HG03439 (cell line): ENCODE results near the gene NEU2.
"Not testable (repeated sequence)": the region's sequence is repeated elsewhere in the genome, so short reads cannot be mapped to it uniquely, and the experiment has no call there.

Experiments used
- ATAC-seq: cut with Tn5 transposase; IDR thresholded peaks from one replicate; pipeline ENCODE4 v1.9.1; 2021; ENCODE audit warnings: mild to moderate bottlenecking, moderate library complexity; ENCODE audit not compliant: unreplicated experiment

Gene NEU2

GRCh38 chr2:233033672-233034071, 1.2 kb downstream of the NEU2 start:
- no peak for ATAC-seq

- no peak for ATAC-seq
Observed at GRCh38 chr2:233034091-233034882, 1.8 kb downstream of the NEU2 start.

GRCh38 chr2:233035426-233036161, 3.1 kb downstream of the NEU2 start:
- ATAC-seq: no peak

- ATAC-seq: no peak
Observed at GRCh38 chr2:233036162-233036838, 3.8 kb downstream of the NEU2 start.

DNA sequence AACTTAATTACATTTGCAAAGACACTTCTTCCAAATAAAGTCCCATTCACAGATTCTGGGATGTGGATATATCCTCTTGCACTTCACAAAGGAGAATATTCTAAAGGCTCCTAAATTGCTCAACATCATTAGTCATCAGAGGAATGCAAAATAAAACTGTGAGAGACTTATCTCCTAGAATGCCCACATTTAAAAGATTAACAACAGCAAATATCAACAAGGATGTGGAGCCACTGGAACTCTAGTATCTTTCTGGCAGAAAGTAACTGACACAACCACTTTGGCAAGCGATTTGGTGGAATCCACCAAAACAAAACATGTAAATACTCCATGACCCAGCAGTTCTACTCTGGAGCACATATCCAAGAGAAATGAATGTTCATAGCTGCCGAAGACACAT, 4.6 kb downstream of the NEU2 start:
- ATAC-seq: no peak

- no peak for ATAC-seq
Observed at GRCh38 chr2:233039212-233039845, 6.9 kb downstream of the NEU2 start.

DNA sequence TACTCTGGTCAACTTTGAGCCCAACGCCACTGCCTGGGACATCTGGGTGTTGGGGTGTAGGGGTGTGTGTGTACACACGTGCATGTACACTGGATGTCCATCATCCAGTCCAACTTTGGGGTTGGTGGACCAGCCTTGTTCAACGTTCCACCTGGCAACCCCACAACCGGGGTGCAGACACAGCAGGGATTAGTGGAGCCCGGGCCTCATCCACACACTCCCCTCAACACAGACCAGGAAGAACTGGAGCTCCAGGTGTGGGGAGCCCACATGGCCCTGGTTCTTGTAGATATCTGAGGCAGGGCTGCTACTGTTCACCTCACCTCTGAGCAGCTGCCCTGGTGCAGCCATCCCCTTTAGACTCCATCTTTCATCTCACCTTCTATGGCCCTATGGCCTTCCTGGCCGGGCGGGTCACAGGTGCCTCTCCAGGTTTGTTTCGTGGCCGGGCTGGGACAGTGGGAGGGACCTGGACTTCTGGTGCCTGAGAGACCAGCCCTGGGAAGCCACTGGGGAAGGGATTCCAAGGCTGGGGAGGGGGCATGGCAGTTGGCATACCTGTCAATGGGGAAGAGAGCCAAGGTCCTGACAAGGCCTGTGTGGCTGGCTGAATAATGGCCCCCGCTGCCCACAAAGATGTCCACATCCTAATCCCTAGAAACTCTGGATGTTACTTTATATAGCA, 7.5 kb downstream of the NEU2 start:
- no peak for ATAC-seq

GRCh38 chr2:233040571-233040970, 8.1 kb downstream of the NEU2 start:
- no peak for ATAC-seq

DNA sequence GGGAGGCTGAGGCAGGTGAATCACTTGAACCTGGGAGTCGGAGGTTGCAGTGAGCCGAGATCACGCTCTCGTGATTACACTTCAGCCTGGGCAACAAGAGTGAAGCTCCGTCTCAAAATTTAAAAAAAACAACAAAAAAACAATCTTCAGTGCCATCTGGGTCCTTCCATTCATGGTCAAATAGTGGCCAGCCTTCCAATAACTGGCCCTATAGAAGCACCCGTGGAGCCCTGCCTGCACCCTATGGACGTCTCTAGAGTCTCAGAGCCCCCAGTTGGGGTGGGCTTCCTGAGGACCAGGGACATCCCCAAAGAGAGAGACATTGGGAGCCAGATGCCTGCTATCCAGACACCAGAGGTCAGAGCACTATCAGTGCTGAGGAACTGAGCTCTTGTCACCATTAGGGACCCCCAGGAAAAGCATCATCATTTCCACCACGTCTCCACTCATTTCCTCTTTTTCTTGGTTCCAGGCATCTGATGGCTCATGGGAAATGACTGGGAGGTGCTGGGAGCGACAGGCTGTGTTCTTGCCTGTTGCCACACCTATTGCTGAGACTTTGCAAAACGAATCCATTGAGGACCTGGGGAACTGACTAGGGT, 9.4 kb downstream of the NEU2 start:
- ATAC-seq: no peak

GRCh38 chr2:233042549-233042948, 10.1 kb downstream of the NEU2 start:
- ATAC-seq: no peak

DNA sequence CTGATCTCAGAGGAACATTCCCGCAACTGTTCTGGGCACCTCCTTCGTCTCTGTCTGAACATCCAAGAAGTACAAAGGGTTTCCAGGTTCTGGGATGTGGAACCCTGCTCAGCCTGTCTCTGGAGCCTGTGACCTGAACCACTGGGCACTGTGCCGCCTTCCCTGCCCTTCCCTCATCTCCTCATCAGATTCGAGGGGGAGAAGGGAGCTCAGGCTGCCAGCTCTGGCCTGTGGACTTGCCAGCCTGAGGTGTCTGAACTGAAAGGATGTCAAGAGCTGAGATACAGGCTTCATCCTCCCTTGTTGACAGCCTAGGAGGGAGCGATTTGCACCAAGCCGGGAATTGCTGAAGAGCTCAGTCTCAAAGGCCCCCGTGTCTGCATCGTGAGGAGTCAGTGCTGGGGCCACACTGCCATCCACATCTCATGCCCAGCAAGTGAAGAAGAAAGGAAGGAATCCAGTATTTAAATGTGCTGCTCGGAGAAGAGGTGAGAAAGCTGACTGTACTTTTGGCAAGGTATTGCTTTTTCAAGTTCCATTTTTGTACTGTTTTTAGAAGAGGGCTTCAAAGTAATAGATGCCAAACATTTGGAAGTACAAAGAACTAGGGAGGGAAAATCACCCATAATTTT, 12.6 kb downstream of the NEU2 start:
- ATAC-seq: no peak

DNA sequence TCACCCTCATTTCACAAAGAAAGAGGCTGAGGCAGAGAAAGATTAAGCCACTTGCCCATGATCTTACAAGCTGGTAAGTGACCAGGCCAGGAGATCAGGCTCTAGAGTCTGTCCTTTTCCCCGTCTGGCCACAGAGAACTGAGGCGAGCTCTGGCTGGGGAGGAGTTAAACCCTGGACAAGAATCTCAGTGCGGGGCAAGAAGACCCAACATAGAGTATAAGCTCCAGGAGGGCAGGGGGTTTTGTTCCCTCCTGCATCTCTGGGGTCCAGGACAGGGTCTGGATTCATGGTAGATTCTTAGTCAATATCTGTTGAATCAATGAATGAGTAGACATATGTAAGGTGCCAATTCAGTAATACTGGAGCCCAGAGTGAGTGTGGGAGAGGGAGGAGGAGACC, 14.7 kb downstream of the NEU2 start:
- ATAC-seq: no peak

DNA sequence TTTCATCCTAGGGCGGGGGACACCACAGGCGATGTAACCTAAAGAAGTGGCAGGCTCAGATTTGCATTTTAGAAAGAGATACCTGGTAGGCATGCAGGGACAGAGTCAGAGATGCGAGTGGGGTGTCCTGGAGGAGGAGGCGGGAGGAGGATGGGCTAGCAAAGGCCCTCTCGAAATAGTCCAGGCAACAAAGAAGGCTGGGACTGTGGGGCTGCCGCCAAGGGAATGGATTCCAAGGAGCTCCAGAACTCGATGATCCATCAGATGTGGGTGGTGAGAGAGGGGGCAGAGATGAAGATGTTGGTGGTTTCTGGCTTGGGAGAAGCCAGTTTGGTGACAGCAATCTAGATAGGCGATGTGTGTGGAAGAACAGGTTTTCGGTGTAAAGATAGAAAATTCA, 15.2 kb downstream of the NEU2 start:
- no peak for ATAC-seq

- ATAC-seq: no peak
Observed at GRCh38 chr2:233048569-233049193, 16.2 kb downstream of the NEU2 start.

- no peak for ATAC-seq
Observed at GRCh38 chr2:233049194-233049761, 16.8 kb downstream of the NEU2 start.

GRCh38 chr2:233051241-233052149, 19.0 kb downstream of the NEU2 start:
- no peak for ATAC-seq

- ATAC-seq: not testable (repeated sequence)
Observed at GRCh38 chr2:233052517-233052916, 20.0 kb downstream of the NEU2 start.
